Ascending aorta (tissue), 2 donors: Measurements from ENCODE around the gene NQO1. TPM values are rescaled to one million over a fixed set of nuclear protein-coding genes. Genes with fewer than 3 reads are reported as not detected.

ENCODE experiments used
- DNase-seq, 2 donors: peaks; one replicate each; pipeline ENCODE4 v3.0.0-alpha.2; 2019; ENCODE audit warnings: low spot score in 2 of 2
- H3K27ac ChIP-seq, 2 donors: fragments of 200-600 bp; sonication (generic); one replicate each; pipeline ENCODE4 v1.5.1; 2016 to 2017; ENCODE audit warnings: mild to moderate bottlenecking in 1 of 2
- H3K27me3 ChIP-seq: fragments of 200-600 bp; sonication (generic); one replicate; pipeline ENCODE4 v1.5.1; 2017
- H3K36me3 ChIP-seq, 2 donors: fragments of 200-600 bp; sonication (generic); one replicate each; pipeline ENCODE4 v1.5.1; 2016
- H3K4me1 ChIP-seq, 2 donors: fragments of 200-600 bp; sonication (generic); one replicate each; pipeline ENCODE4 v1.5.1; 2016 to 2017; ENCODE audit warnings: mild to moderate bottlenecking in 1 of 2
- H3K4me3 ChIP-seq, 2 donors: fragments of 200-600 bp; sonication (generic); one replicate each; pipeline ENCODE4 v1.5.1; 2016 to 2017; ENCODE audit warnings: mild to moderate bottlenecking in 1 of 2
- H3K9me3 ChIP-seq, 2 donors: fragments of 200-600 bp; sonication (generic); one replicate each; pipeline ENCODE4 v1.5.1; 2016
- intact Hi-C: fragments of 100-400 bp; cut with DNase I; formaldehyde crosslinking; loops from one replicate; pipeline ENCODE4 v1.15.1; 2023
- total RNA-seq: library from RNA; depleted of rRNA; stranded (reverse); fragments of >200 nt; gene quantifications from one replicate; pipeline ENCODE4 v1.1.0, GENCODE V29; 2016
- TF ChIP-seq, protein P1 (sequence below), 3 experiments: fragments of 200-600 bp in 2 of 3; fragments of 450-650 bp in 1 of 3; sonication (generic) in 2 of 3; IDR thresholded peaks; one replicate each; pipeline ENCODE4 v1.5.1; 2016 to 2019; ENCODE audit warnings: antibody characterized with exemption in 3 of 3, mild to moderate bottlenecking in 1 of 3, moderate library complexity in 1 of 3

NQO1 gene
- total RNA-seq, 1 donor from 2014 or later, result 58.6 TPM

DNA sequence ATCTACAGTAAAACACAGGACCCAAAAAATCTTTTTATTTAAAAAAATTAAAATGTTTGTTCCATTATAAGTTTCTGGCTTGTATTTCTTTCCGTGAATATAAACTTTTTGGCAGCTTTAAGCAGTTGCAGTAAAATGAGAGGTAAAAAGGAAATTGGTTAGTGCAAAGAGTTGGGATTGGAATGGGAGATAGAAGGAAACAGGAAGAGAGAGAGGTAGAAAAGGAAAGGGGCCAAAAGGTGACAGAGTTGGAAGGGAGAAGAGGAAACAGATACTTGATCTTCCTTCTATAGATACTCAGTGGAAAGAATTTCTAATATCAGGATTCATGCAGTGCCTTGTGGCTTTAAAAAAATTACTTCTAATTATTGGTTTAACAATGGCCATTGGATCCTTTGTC, 63.5 kb downstream of the NQO1 start:
- Histone ChIP-seq H3K27me3 (no peaks in the 10 kb centered on the region), H3K9me3 (no peaks in the 10 kb centered on the region), H3K4me1 (no peaks in the 10 kb centered on the region), H3K36me3 (peaks cover 21 to 42% of the 10 kb centered on the region in 2 donors), H3K4me3 (no peak overlapping the region), H3K27ac (no peak overlapping the region)
- TF ChIP-seq, protein P1, sequence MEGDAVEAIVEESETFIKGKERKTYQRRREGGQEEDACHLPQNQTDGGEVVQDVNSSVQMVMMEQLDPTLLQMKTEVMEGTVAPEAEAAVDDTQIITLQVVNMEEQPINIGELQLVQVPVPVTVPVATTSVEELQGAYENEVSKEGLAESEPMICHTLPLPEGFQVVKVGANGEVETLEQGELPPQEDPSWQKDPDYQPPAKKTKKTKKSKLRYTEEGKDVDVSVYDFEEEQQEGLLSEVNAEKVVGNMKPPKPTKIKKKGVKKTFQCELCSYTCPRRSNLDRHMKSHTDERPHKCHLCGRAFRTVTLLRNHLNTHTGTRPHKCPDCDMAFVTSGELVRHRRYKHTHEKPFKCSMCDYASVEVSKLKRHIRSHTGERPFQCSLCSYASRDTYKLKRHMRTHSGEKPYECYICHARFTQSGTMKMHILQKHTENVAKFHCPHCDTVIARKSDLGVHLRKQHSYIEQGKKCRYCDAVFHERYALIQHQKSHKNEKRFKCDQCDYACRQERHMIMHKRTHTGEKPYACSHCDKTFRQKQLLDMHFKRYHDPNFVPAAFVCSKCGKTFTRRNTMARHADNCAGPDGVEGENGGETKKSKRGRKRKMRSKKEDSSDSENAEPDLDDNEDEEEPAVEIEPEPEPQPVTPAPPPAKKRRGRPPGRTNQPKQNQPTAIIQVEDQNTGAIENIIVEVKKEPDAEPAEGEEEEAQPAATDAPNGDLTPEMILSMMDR (IDR thresholded peaks at IDR 0.05), result no peak
- intact Hi-C loops, result no loop called here
- no peak for DNase-seq

- intact Hi-C loops, result no loop called here
- TF ChIP-seq, protein P1 (IDR thresholded peaks at IDR 0.05), result no peak
- Histone ChIP-seq H3K4me3 (no peak overlapping the region), H3K36me3 (peaks cover 43 to 64% of the 10 kb centered on the region in 2 donors), H3K27me3 (no peaks in the 10 kb centered on the region), H3K4me1 (no peaks in the 10 kb centered on the region), H3K27ac (no peak overlapping the region), H3K9me3 (no peaks in the 10 kb centered on the region)
- DNase-seq, result no peak
These were observed 66.2 kb downstream of the NQO1 start for GRCh38 chr16:69660166-69660565.

Other genes with a start within 250 kb of the NQO1 start
- 48.9 TPM for gene NFAT5, start 160.6 kb downstream of the NQO1 start, total RNA-seq
- gene NOB1, start 28.4 kb upstream of the NQO1 start, total RNA-seq, result 20.2 TPM
- gene WWP2, start 35.8 kb upstream of the NQO1 start, total RNA-seq, result 71.2 TPM
- 25.2 TPM for gene CLEC18A, start 224.8 kb upstream of the NQO1 start, total RNA-seq